Measurements from ENCODE around the gene ALDH4A1.

DNA sequence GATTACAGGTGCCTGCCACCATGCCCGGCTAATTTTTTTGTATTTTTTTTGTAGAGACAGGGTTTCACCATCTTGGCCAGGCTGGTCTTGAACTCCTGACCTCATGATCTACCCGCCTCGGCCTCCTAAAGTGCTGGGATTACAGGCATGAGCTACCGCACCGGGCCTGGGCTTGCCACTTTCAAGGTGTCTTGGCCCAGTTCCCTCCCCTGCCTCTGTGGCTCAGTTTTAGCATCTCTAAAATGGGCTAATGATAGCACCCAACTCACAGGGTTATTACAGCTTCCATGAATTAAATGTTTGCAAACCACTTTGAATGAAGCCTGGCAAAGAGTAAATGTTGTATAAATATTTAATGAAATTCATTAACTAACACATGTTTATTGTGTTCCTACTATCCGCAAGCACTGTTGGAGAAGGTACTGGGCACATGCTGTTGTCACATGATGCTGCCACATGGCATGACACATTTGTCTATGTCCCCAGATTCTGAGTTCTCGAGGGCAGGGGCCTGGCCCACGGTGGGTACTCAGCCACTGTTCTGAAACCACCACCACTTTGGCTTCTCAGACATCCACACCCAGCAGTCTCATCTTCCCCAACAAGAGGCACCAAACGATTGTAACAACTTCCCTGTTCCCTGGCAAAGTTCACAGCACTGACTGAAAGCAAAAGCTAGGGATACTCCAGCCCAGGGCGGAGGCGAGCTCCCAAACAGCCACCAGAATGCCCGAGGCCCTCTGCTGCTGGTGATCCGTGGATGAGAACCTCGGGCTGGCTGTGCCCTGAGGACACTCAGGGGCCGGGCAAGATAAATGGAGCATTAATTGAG is 44.4 kb upstream of the ALDH4A1 start:
- TF ChIP-seq, protein P1, sequence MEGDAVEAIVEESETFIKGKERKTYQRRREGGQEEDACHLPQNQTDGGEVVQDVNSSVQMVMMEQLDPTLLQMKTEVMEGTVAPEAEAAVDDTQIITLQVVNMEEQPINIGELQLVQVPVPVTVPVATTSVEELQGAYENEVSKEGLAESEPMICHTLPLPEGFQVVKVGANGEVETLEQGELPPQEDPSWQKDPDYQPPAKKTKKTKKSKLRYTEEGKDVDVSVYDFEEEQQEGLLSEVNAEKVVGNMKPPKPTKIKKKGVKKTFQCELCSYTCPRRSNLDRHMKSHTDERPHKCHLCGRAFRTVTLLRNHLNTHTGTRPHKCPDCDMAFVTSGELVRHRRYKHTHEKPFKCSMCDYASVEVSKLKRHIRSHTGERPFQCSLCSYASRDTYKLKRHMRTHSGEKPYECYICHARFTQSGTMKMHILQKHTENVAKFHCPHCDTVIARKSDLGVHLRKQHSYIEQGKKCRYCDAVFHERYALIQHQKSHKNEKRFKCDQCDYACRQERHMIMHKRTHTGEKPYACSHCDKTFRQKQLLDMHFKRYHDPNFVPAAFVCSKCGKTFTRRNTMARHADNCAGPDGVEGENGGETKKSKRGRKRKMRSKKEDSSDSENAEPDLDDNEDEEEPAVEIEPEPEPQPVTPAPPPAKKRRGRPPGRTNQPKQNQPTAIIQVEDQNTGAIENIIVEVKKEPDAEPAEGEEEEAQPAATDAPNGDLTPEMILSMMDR (IDR thresholded peaks at IDR 0.05; ENCODE audit: borderline replicate concordance, extremely low read depth, low read length, poor library complexity, severe bottlenecking) = no peak
- no peak for TF ChIP-seq EZH2 (IDR thresholded peaks at IDR 0.05; ENCODE audit: borderline replicate concordance, low read depth, low read length, severe bottlenecking)
